ENCODE results near the gene NLN. TPM values are rescaled to one million over a fixed set of nuclear protein-coding genes. Genes with fewer than 3 reads are reported as not detected.
"Not testable (repeated sequence)": the region's sequence is repeated elsewhere in the genome, so short reads cannot be mapped to it uniquely, and the experiment has no call there.

The NLN gene
- 10 to 100 TPM in 2 of 4 donors, 1 to 10 TPM in 2; 2.2 to 11.7 (median 7.6) TPM for polyA plus RNA-seq
- long read RNA-seq, donor 1, full-length matches to known transcripts, result 6 of 16 reads
- long read RNA-seq, donor 1, partial matches to known transcripts, result 10 of 16 reads
- long read RNA-seq, donor 1, other reads (novel, unspliced or antisense), result 0 of 16 reads
- long read RNA-seq, donor 2, full-length matches to known transcripts, result 2 of 2 reads
- long read RNA-seq, donor 2, partial matches to known transcripts, result 0 of 2 reads
- long read RNA-seq, donor 2, other reads (novel, unspliced or antisense), result 0 of 2 reads
- long read RNA-seq, donor 3, result 0 reads
- long read RNA-seq, donor 4, result 0 reads
- long read RNA-seq, donor 5, partial matches to known transcripts, result 0 of 1 reads
- long read RNA-seq, donor 5, other reads (novel, unspliced or antisense), result 0 of 1 reads
- long read RNA-seq, donor 6, full-length matches to known transcripts, result 1 of 1 reads
- long read RNA-seq, donor 6, partial matches to known transcripts, result 0 of 1 reads
- long read RNA-seq, donor 6, other reads (novel, unspliced or antisense), result 0 of 1 reads
- long read RNA-seq, donor 7, full-length matches to known transcripts, result 1 of 1 reads
- long read RNA-seq, donor 7, partial matches to known transcripts, result 0 of 1 reads
- long read RNA-seq, donor 7, other reads (novel, unspliced or antisense), result 0 of 1 reads
- long read RNA-seq, donor 8, result 0 reads
- long read RNA-seq, donor 9, result 0 reads
- long read RNA-seq, donor 10, full-length matches to known transcripts, result 2 of 12 reads
- long read RNA-seq, donor 10, partial matches to known transcripts, result 10 of 12 reads
- long read RNA-seq, donor 10, other reads (novel, unspliced or antisense), result 0 of 12 reads

- H3K27ac ChIP-seq (ENCODE audit: low read depth in 1 of 3, low read length in 2 of 3), result peak within 1 kb of the TSS; percentile 42 to 86 (median 48)
- 0 to 2% (median 0%) methylated on average over 63 to 92 of the region's 92 CpGs for WGBS, 3 donors
- FAIRE-seq, result no peak
Observed at GRCh38 chr5:65721720-65722574, at the start of gene NLN, which contains the start of gene SGTB. NLN (plus strand) TSS chr5:65722205; CDS start chr5:65722374, 169 bp downstream. SGTB (minus strand) TSS chr5:65722109; CDS start chr5:65720807, 1,302 bp downstream.

GRCh38 chr5:65672796-65673195, 49.2 kb upstream of the NLN start:
- Histone ChIP-seq H3K27ac (ENCODE audit: low read depth in 1 of 3, low read length in 2 of 3) (no peak overlapping the region), H3K36me3 (ENCODE audit: control insufficient read depth in 3 of 3, insufficient read depth in 2 of 3, low read depth in 1 of 3, low read length in 3 of 3) (peaks cover 0 to 4% (median 0%) of the 10 kb centered on the region in 3 donors), H3K27me3 (ENCODE audit: control insufficient read depth in 3 of 3, insufficient read depth in 3 of 3, low read length in 3 of 3) (no peaks in the 10 kb centered on the region), H3K9me3 (ENCODE audit: control insufficient read depth in 2 of 2, insufficient read depth in 1 of 2, low read depth in 1 of 2, low read length in 1 of 2) (no peaks in the 10 kb centered on the region), H3K4me1 (ENCODE audit: control insufficient read depth in 3 of 3, insufficient read depth in 2 of 3, low read depth in 1 of 3, low read length in 2 of 3) (no peaks in the 10 kb centered on the region), H3K4me3 (ENCODE audit: low read depth in 1 of 3, low read length in 3 of 3) (no peak overlapping the region)
- 72 to 88% (median 75%) methylated on average over 1 of the region's 1 CpG for WGBS, 3 donors
- FAIRE-seq (no peak), DNase-seq (no peak)

More at GRCh38 chr5:65721720-65722574, at the start of gene NLN, which contains the start of gene SGTB:
- peak within 1 kb of the TSS; percentile 70 to 98 (median 82) for H3K4me3 ChIP-seq (ENCODE audit: low read depth in 1 of 3, low read length in 3 of 3)
- no peaks in the 10 kb centered on the region for H3K4me1 ChIP-seq (ENCODE audit: control insufficient read depth in 3 of 3, insufficient read depth in 2 of 3, low read depth in 1 of 3, low read length in 2 of 3)
- no peaks in the 10 kb centered on the region for H3K36me3 ChIP-seq (ENCODE audit: control insufficient read depth in 3 of 3, insufficient read depth in 2 of 3, low read depth in 1 of 3, low read length in 3 of 3)
- peaks cover 0 to 3% (median 0%) of the 10 kb centered on the region in 3 donors for H3K27me3 ChIP-seq (ENCODE audit: control insufficient read depth in 3 of 3, insufficient read depth in 3 of 3, low read length in 3 of 3)
- H3K9me3 ChIP-seq (ENCODE audit: control insufficient read depth in 2 of 2, insufficient read depth in 1 of 2, low read depth in 1 of 2, low read length in 1 of 2), result no peaks in the 10 kb centered on the region
- peak; percentile 77 to 90 for DNase-seq

- H3K27me3 ChIP-seq (ENCODE audit: control insufficient read depth in 3 of 3, insufficient read depth in 3 of 3, low read length in 3 of 3), result no peaks in the 10 kb centered on the region
- peaks cover 0 to 6% (median 0%) of the 10 kb centered on the region in 3 donors for H3K36me3 ChIP-seq (ENCODE audit: control insufficient read depth in 3 of 3, insufficient read depth in 2 of 3, low read depth in 1 of 3, low read length in 3 of 3)
- H3K4me3 ChIP-seq (ENCODE audit: low read depth in 1 of 3, low read length in 3 of 3), result no peak overlapping the region
- no peaks in the 10 kb centered on the region for H3K4me1 ChIP-seq (ENCODE audit: control insufficient read depth in 3 of 3, insufficient read depth in 2 of 3, low read depth in 1 of 3, low read length in 2 of 3)
- H3K9me3 ChIP-seq (ENCODE audit: control insufficient read depth in 2 of 2, insufficient read depth in 1 of 2, low read depth in 1 of 2, low read length in 1 of 2), result no peaks in the 10 kb centered on the region
- DNase-seq (no peak), FAIRE-seq (no peak)
- H3K27ac ChIP-seq (ENCODE audit: low read depth in 1 of 3, low read length in 2 of 3), result no peak overlapping the region
Observed at GRCh38 chr5:65674749-65675148, 47.3 kb upstream of the NLN start.

GRCh38 chr5:65676056-65676455, 45.9 kb upstream of the NLN start:
- WGBS, 3 donors, result 90 to 92% (median 91%) methylated on average over 3 of the region's 3 CpGs
- H3K27me3 ChIP-seq (ENCODE audit: control insufficient read depth in 3 of 3, insufficient read depth in 3 of 3, low read length in 3 of 3); H3K36me3 ChIP-seq (ENCODE audit: control insufficient read depth in 3 of 3, insufficient read depth in 2 of 3, low read depth in 1 of 3, low read length in 3 of 3); FAIRE-seq; H3K27ac ChIP-seq (ENCODE audit: low read depth in 1 of 3, low read length in 2 of 3); H3K9me3 ChIP-seq (ENCODE audit: control insufficient read depth in 2 of 2, insufficient read depth in 1 of 2, low read depth in 1 of 2, low read length in 1 of 2); H3K4me1 ChIP-seq (ENCODE audit: control insufficient read depth in 3 of 3, insufficient read depth in 2 of 3, low read depth in 1 of 3, low read length in 2 of 3); DNase-seq; H3K4me3 ChIP-seq (ENCODE audit: low read depth in 1 of 3, low read length in 3 of 3): not testable (repeated sequence)

GRCh38 chr5:65682148-65682547, 39.9 kb upstream of the NLN start:
- FAIRE-seq, result no peak
- Histone ChIP-seq H3K4me1 (ENCODE audit: control insufficient read depth in 3 of 3, insufficient read depth in 2 of 3, low read depth in 1 of 3, low read length in 2 of 3) (no peaks in the 10 kb centered on the region), H3K27ac (ENCODE audit: low read depth in 1 of 3, low read length in 2 of 3) (no peak overlapping the region), H3K9me3 (ENCODE audit: control insufficient read depth in 2 of 2, insufficient read depth in 1 of 2, low read depth in 1 of 2, low read length in 1 of 2) (no peaks in the 10 kb centered on the region), H3K27me3 (ENCODE audit: control insufficient read depth in 3 of 3, insufficient read depth in 3 of 3, low read length in 3 of 3) (no peaks in the 10 kb centered on the region), H3K4me3 (ENCODE audit: low read depth in 1 of 3, low read length in 3 of 3) (no peak overlapping the region), H3K36me3 (ENCODE audit: control insufficient read depth in 3 of 3, insufficient read depth in 2 of 3, low read depth in 1 of 3, low read length in 3 of 3) (peaks cover 0 to 7% (median 2%) of the 10 kb centered on the region in 3 donors)
- WGBS, 3 donors, result 76 to 87% (median 82%) methylated on average over 3 of the region's 3 CpGs
- peak in 1 of 2 donors; percentile 3 for DNase-seq

GRCh38 chr5:65693121-65693520, 28.9 kb upstream of the NLN start:
- no peaks in the 10 kb centered on the region for H3K9me3 ChIP-seq (ENCODE audit: control insufficient read depth in 2 of 2, insufficient read depth in 1 of 2, low read depth in 1 of 2, low read length in 1 of 2)
- WGBS, 3 donors, result 78 to 92% (median 90%) methylated on average over 2 of the region's 2 CpGs
- no peak for FAIRE-seq
- no peaks in the 10 kb centered on the region for H3K36me3 ChIP-seq (ENCODE audit: control insufficient read depth in 3 of 3, insufficient read depth in 2 of 3, low read depth in 1 of 3, low read length in 3 of 3)
- no peaks in the 10 kb centered on the region for H3K27me3 ChIP-seq (ENCODE audit: control insufficient read depth in 3 of 3, insufficient read depth in 3 of 3, low read length in 3 of 3)
- H3K4me3 ChIP-seq (ENCODE audit: low read depth in 1 of 3, low read length in 3 of 3), result no peak overlapping the region
- H3K27ac ChIP-seq (ENCODE audit: low read depth in 1 of 3, low read length in 2 of 3), result no peak overlapping the region
- H3K4me1 ChIP-seq (ENCODE audit: control insufficient read depth in 3 of 3, insufficient read depth in 2 of 3, low read depth in 1 of 3, low read length in 2 of 3), result no peaks in the 10 kb centered on the region
- DNase-seq, result no peak

- no peaks in the 10 kb centered on the region for H3K27me3 ChIP-seq (ENCODE audit: control insufficient read depth in 3 of 3, insufficient read depth in 3 of 3, low read length in 3 of 3)
- no peaks in the 10 kb centered on the region for H3K9me3 ChIP-seq (ENCODE audit: control insufficient read depth in 2 of 2, insufficient read depth in 1 of 2, low read depth in 1 of 2, low read length in 1 of 2)
- FAIRE-seq, result no peak
- WGBS, 3 donors, result 77 to 84% (median 82%) methylated on average over 4 of the region's 4 CpGs
- no peak overlapping the region for H3K4me3 ChIP-seq (ENCODE audit: low read depth in 1 of 3, low read length in 3 of 3)
- no peaks in the 10 kb centered on the region for H3K4me1 ChIP-seq (ENCODE audit: control insufficient read depth in 3 of 3, insufficient read depth in 2 of 3, low read depth in 1 of 3, low read length in 2 of 3)
- DNase-seq, result peak in 1 of 2 donors; percentile 11
- no peak overlapping the region for H3K27ac ChIP-seq (ENCODE audit: low read depth in 1 of 3, low read length in 2 of 3)
- H3K36me3 ChIP-seq (ENCODE audit: control insufficient read depth in 3 of 3, insufficient read depth in 2 of 3, low read depth in 1 of 3, low read length in 3 of 3), result no peaks in the 10 kb centered on the region
Observed at GRCh38 chr5:65695162-65695755, 26.7 kb upstream of the NLN start.

Data from small intestine (tissue), 16 donors.